ENCODE data around the gene TIMP1. TPM values are rescaled to one million over a fixed set of nuclear protein-coding genes. Genes with fewer than 3 reads are reported as not detected.

Gene TIMP1
- total RNA-seq, 4 donors from 2014 or later, result 133 to 621 (median 176) TPM

DNA sequence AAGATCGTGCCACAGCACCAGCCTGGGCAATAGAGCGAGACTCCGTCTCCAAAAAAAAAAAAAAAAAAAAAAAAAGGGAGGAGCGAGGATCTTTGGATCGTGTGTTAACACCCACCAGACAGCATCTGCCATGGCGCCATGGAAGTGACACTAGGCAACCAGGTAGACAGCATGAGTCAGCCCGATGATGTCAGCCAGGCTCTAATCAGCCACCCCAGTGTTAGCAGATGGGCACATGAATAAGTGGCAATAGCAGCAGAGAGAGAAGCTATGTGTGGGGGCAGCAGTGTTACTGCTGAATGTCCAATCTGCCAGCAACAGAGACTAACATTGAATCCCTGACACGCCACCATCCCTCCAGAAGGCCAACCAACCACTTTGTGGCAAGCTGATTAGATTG, 30.8 kb downstream of the TIMP1 start:
- WGBS, 2 donors, result 80 to 86% methylated on average over 7 to 8 of the region's 8 CpGs
- no peak for DNase-seq (ENCODE audit: low spot score in 2 of 2)
- H3K27me3 ChIP-seq, result no peaks in the 10 kb centered on the region
- TF ChIP-seq POLR2A (IDR thresholded peaks at IDR 0.05) (no peak), EP300 (IDR thresholded peaks at IDR 0.05) (no peak)
- TF ChIP-seq, protein P1, sequence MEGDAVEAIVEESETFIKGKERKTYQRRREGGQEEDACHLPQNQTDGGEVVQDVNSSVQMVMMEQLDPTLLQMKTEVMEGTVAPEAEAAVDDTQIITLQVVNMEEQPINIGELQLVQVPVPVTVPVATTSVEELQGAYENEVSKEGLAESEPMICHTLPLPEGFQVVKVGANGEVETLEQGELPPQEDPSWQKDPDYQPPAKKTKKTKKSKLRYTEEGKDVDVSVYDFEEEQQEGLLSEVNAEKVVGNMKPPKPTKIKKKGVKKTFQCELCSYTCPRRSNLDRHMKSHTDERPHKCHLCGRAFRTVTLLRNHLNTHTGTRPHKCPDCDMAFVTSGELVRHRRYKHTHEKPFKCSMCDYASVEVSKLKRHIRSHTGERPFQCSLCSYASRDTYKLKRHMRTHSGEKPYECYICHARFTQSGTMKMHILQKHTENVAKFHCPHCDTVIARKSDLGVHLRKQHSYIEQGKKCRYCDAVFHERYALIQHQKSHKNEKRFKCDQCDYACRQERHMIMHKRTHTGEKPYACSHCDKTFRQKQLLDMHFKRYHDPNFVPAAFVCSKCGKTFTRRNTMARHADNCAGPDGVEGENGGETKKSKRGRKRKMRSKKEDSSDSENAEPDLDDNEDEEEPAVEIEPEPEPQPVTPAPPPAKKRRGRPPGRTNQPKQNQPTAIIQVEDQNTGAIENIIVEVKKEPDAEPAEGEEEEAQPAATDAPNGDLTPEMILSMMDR (IDR thresholded peaks at IDR 0.05), result no peak
- no peaks in the 10 kb centered on the region for H3K36me3 ChIP-seq
- H3K27ac ChIP-seq, result no peak overlapping the region
- no peaks in the 10 kb centered on the region for H3K4me1 ChIP-seq
- no peaks in the 10 kb centered on the region for H3K9me3 ChIP-seq
- no peak overlapping the region for H3K4me3 ChIP-seq

DNA sequence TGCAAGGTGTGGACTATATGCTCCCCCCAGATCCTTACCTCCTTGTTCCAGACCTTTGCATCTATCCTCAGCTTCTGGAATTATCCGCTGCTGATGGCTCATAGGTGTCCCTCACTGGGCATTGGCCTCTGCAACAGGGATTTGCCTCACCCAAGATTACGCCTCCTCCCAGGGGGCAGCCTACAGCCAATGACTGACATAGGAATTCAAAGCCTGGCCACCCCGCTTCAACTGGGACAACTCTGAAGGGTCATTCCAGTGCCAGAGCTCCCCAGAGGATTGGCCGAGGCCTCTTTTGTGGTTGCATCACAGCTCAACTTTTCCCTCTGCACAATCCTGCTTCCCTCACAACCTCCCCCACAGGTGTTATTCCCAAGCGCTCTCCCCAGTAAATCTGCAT, 32.4 kb downstream of the TIMP1 start:
- no peak for DNase-seq (ENCODE audit: low spot score in 2 of 2)
- no peak for TF ChIP-seq EP300 (IDR thresholded peaks at IDR 0.05)
- TF ChIP-seq, protein P1 (IDR thresholded peaks at IDR 0.05), result no peak
- no peak for TF ChIP-seq POLR2A (IDR thresholded peaks at IDR 0.05)
- 65 to 76% methylated on average over 5 of the region's 5 CpGs for WGBS, 2 donors

DNA sequence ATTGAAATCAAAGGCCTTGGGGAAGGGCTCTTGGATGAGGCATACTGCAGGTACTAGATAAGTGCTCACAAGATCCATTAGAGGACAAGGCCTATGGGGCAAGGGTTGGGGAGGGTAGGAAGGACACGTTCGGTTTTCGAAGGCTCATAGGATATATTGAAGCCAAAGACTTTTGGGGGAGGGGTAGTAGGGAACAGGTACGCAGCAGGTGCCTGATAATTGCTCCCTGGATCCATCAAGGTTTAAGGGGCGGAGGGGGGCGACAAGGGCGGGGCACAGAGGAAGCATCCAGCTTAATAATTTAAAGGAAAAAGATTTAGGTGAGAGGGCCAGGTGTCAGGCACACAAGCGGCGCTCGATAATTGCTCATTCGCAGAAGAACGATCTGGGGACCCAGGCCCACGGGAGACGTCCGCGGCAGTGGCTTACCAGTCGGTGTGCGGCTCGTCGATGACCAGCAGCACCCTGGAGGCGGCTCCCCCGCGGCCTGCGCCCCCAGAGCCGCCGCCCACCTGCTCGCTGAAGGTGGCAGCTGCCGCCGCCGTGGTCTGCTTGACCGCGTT, 36.8 kb downstream of the TIMP1 start:
- TF ChIP-seq EP300 (IDR thresholded peaks at IDR 0.05), result no peak
- WGBS, 2 donors, result 47 to 65% methylated on average over 8 to 32 of the region's 32 CpGs
- DNase-seq (ENCODE audit: low spot score in 2 of 2), result no peak
- Histone ChIP-seq H3K4me3 (peak overlapping the region in 1 of 4 donors; percentile 44), H3K27ac (no peak overlapping the region), H3K4me1 (peaks cover 0 to 2% (median 0%) of the 10 kb centered on the region in 4 donors), H3K27me3 (peaks cover 0 to 10% of the 10 kb centered on the region in 2 donors), H3K9me3 (no peaks in the 10 kb centered on the region), H3K36me3 (no peaks in the 10 kb centered on the region)

More for the DNA sequence above, 32.4 kb downstream of the TIMP1 start:
- Histone ChIP-seq H3K4me1 (peaks cover 0 to 2% (median 0%) of the 10 kb centered on the region in 4 donors), H3K27ac (no peak overlapping the region), H3K36me3 (no peaks in the 10 kb centered on the region), H3K27me3 (no peaks in the 10 kb centered on the region), H3K9me3 (no peaks in the 10 kb centered on the region), H3K4me3 (no peak overlapping the region)

DNA sequence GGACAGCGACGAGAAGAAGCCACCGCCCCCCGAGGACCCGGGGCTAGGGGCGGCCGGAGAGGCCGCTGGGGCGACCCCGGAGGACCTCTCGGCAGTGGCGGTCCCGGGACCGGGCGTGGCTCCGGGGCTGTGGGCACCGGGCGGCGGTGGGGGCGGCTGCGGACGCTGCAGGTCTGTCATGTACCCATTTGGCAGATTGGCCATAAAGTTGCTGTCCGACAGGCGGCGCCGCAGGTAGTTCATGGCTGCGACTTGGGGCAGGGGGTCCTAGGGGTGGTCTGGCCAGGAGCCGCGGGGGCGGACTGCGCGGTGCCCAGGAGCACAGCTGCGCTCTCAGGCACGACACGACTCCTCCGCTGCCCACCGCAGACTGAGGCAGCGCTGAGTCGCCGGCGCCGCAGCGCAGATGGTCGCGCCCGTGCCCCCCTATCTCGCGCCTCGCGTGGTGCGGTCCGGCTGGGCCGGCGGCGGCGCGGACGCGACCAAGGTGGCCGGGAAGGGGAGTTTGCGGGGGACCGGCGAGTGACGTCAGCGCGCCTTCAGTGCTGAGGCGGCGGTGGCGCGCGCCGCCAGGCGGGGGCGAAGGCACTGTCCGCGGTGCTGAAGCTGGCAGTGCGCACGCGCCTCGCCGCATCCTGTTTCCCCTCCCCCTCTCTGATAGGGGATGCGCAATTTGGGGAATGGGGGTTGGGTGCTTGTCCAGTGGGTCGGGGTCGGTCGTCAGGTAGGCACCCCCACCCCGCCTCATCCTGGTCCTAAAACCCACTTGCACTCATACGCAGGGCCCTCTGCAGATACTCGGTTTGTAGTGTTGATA, 37.5 kb downstream of the TIMP1 start, which contains the start of gene SYN1:
Gene SYN1, minus strand, starts transcription at position 372 of the 817 bp plus-strand sequence. Its CDS starts 129 bp downstream, at position 243.
- peak; percentile 44 to 51 for DNase-seq (ENCODE audit: low spot score in 2 of 2)
- no peaks in the 10 kb centered on the region for H3K36me3 ChIP-seq
- 3 to 47% methylated on average over 6 to 67 of the region's 88 CpGs for WGBS, 2 donors
- H3K9me3 ChIP-seq, result no peaks in the 10 kb centered on the region
- TF ChIP-seq, protein P1 (IDR thresholded peaks at IDR 0.05), result peak in 3 of 5 experiments; percentile 38 to 61 (median 42)
- TF ChIP-seq EP300 (IDR thresholded peaks at IDR 0.05), result peak in 1 of 2 donors; percentile 56
- no peak for TF ChIP-seq POLR2A (IDR thresholded peaks at IDR 0.05)
- peaks cover 0 to 2% (median 0%) of the 10 kb centered on the region in 4 donors for H3K4me1 ChIP-seq
- peak within 1 kb of the TSS in 1 of 4 donors; percentile 33 for H3K27ac ChIP-seq
- H3K4me3 ChIP-seq, result peak within 1 kb of the TSS in 2 of 4 donors; percentile 18 to 44
- peaks cover 0 to 10% of the 10 kb centered on the region in 2 donors for H3K27me3 ChIP-seq

DNA sequence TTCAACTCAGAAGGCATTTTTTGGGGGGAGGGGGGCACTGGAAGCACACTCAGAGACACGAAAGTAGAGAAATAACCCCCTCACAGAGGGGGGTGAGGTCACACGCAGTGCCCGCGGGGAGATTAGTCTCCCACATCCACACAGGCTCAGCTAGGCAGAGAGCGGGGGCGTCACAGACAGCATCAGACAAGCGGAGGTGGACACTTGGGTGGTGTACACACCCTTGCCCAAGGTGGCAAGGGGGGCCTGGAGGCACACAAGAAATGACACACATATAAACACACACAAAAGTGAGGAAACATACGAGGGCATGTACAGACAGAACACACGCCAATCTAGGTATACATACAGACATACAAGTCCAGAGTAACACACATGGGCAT, 38.1 kb downstream of the TIMP1 start:
- H3K9me3 ChIP-seq, result no peaks in the 10 kb centered on the region
- peaks cover 0 to 10% of the 10 kb centered on the region in 2 donors for H3K27me3 ChIP-seq
- no peak for TF ChIP-seq POLR2A (IDR thresholded peaks at IDR 0.05)
- TF ChIP-seq EP300 (IDR thresholded peaks at IDR 0.05), result no peak
- TF ChIP-seq, protein P1 (IDR thresholded peaks at IDR 0.05), result no peak
- no peak overlapping the region for H3K4me3 ChIP-seq
- H3K27ac ChIP-seq, result no peak overlapping the region
- peaks cover 0 to 2% (median 0%) of the 10 kb centered on the region in 4 donors for H3K4me1 ChIP-seq
- H3K36me3 ChIP-seq, result no peaks in the 10 kb centered on the region
- 58 to 62% methylated on average over 8 to 9 of the region's 9 CpGs for WGBS, 2 donors
- no peak for DNase-seq (ENCODE audit: low spot score in 2 of 2)

Data from tibial nerve (tissue), 4 donors.